ENCODE data around the gene AKT1. TPM values are rescaled to one million over a fixed set of nuclear protein-coding genes. Genes with fewer than 3 reads are reported as not detected.

The AKT1 gene
- total and polyA plus RNA-seq, 2 of the 4 experiments (the other 2 are of a cell fraction) = 193 to 221 TPM

Other genes starting within 250 kb of the AKT1 start
- gene C14orf180, start 216.0 kb downstream of the AKT1 start, total RNA-seq (2012; rRNA removed) = not detected in 2 replicates
- gene C14orf180, start 216.0 kb downstream of the AKT1 start, polyA plus RNA-seq (2012; rRNA removed) = not detected in 2 replicates
- gene TMEM179, start 191.0 kb downstream of the AKT1 start, total RNA-seq (2012; rRNA removed) = not detected in 2 replicates
- gene TMEM179, start 191.0 kb downstream of the AKT1 start, polyA plus RNA-seq (2012; rRNA removed) = not detected in 2 replicates
- gene INF2, start 106.1 kb downstream of the AKT1 start, total RNA-seq (2012; rRNA removed) = 16.8 and 20.0 TPM in 2 replicates
- gene INF2, start 106.1 kb downstream of the AKT1 start, polyA plus RNA-seq (2012; rRNA removed) = 62.1 and 76.2 TPM in 2 replicates
- 1.8 and 2.5 TPM in 2 replicates for gene ADSS1, start 71.5 kb downstream of the AKT1 start, total RNA-seq (2012; rRNA removed)
- 3.9 and 5.2 TPM in 2 replicates for gene ADSS1, start 71.5 kb downstream of the AKT1 start, polyA plus RNA-seq (2012; rRNA removed)
- 132 and 166 TPM in 2 replicates for gene SIVA1, start 42.6 kb downstream of the AKT1 start, total RNA-seq (2012; rRNA removed)
- gene SIVA1, start 42.6 kb downstream of the AKT1 start, polyA plus RNA-seq (2012; rRNA removed) = 184 and 248 TPM in 2 replicates
- gene ZBTB42, start 5.4 kb upstream of the AKT1 start, total RNA-seq (2012; rRNA removed) = 1.1 and 1.3 TPM in 2 replicates
- gene ZBTB42, start 5.4 kb upstream of the AKT1 start, polyA plus RNA-seq (2012; rRNA removed) = 2.3 and 3.6 TPM in 2 replicates
- gene CEP170B, start 69.5 kb upstream of the AKT1 start, total RNA-seq (2012; rRNA removed) = 3.6 and 4.2 TPM in 2 replicates
- 13.1 and 17.5 TPM in 2 replicates for gene CEP170B, start 69.5 kb upstream of the AKT1 start, polyA plus RNA-seq (2012; rRNA removed)
- not detected in 2 replicates for gene PLD4, start 129.1 kb upstream of the AKT1 start, total RNA-seq (2012; rRNA removed)
- gene PLD4, start 129.1 kb upstream of the AKT1 start, polyA plus RNA-seq (2012; rRNA removed) = 0.05 and 0.07 TPM in 2 replicates
- gene AHNAK2, start 182.6 kb upstream of the AKT1 start, total RNA-seq (2012; rRNA removed) = 6.7 and 7.9 TPM in 2 replicates
- gene AHNAK2, start 182.6 kb upstream of the AKT1 start, polyA plus RNA-seq (2012; rRNA removed) = 2.5 and 2.6 TPM in 2 replicates
- gene CLBA1, start 190.0 kb upstream of the AKT1 start, total RNA-seq (2012; rRNA removed) = 2.2 and 2.7 TPM in 2 replicates
- 5.2 and 6.2 TPM in 2 replicates for gene CLBA1, start 190.0 kb upstream of the AKT1 start, polyA plus RNA-seq (2012; rRNA removed)
- gene CDCA4, start 225.3 kb upstream of the AKT1 start, total RNA-seq (2012; rRNA removed) = 17.7 and 19.7 TPM in 2 replicates
- 18.6 and 21.4 TPM in 2 replicates for gene CDCA4, start 225.3 kb upstream of the AKT1 start, polyA plus RNA-seq (2012; rRNA removed)